Kidney epithelial cell (primary cell): Measurements from ENCODE around the gene CX3CL1. TPM values are rescaled to one million over a fixed set of nuclear protein-coding genes. Genes with fewer than 3 reads are reported as not detected.

Source experiments
- DNase-seq: peaks from one replicate; pipeline ENCODE4 v3.0.0-alpha.2; 2010; ENCODE audit warnings: low read depth
- H3K27me3 ChIP-seq: 2 replicates; pipeline ENCODE4 v1.6.0; 2011; ENCODE audit warnings: low read length; ENCODE audit not compliant: control insufficient read depth, insufficient read depth
- H3K36me3 ChIP-seq: 2 replicates; pipeline ENCODE4 v1.5.1; 2011; ENCODE audit warnings: low read length; ENCODE audit not compliant: control insufficient read depth, insufficient read depth
- H3K4me3 ChIP-seq: 2 replicates; pipeline ENCODE4 v1.5.1; 2011; ENCODE audit warnings: low read depth, mild to moderate bottlenecking, control low read depth, low read length
- total RNA-seq: library from RNA; depleted of rRNA; stranded (reverse); fragments of >200 nt; gene quantifications from 2 replicates; pipeline ENCODE4 v1.2.3, GENCODE V29; 2015
- TF ChIP-seq, protein P1 (sequence below): IDR thresholded peaks from 2 replicates; pipeline ENCODE4 v1.5.1; 2011; ENCODE audit warnings: mild to moderate bottlenecking, moderate library complexity, low read length, control low read depth, inconsistent platforms; ENCODE audit not compliant: insufficient read depth, poor library complexity, severe bottlenecking

Gene CX3CL1
- total RNA-seq, 1 donor from 2014 or later, result 24.8 TPM

DNA sequence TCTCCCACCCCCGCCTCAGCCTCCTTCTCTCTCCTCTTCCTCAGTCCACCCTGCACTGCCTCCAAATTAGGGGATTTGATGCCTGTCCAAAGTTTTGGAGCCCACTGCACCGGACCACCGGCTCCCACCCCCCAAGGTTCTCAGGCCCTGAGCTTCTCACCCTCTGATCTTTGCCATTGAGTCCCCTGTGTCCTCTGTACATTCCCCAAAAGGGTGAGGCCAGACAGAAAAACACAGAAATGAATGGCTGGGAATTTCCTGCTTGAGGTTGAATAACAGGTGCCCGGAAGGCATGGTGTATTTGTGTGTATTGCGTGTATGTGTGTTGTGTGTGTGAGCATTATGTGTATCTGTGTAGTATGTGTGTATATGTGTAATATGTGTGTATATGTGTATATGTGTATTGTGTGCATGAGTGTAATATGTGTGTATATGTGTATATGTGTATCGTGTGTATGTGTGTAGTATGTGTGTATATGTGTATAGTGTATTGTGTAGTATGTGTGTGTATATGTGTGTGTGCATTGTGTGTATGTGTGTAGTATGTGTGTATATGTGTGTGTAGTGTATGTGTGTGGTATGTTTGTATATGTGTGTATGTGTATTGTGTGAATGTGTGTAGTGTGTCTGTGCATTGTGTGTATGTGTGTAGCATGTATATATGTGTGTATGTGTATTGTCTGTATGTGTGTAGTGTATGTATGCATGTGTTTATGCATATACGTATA, 16.2 kb downstream of the CX3CL1 start:
- Histone ChIP-seq H3K36me3 (no peaks in the 10 kb centered on the region), H3K27me3 (no peaks in the 10 kb centered on the region), H3K4me3 (no peak overlapping the region)
- TF ChIP-seq, protein P1, sequence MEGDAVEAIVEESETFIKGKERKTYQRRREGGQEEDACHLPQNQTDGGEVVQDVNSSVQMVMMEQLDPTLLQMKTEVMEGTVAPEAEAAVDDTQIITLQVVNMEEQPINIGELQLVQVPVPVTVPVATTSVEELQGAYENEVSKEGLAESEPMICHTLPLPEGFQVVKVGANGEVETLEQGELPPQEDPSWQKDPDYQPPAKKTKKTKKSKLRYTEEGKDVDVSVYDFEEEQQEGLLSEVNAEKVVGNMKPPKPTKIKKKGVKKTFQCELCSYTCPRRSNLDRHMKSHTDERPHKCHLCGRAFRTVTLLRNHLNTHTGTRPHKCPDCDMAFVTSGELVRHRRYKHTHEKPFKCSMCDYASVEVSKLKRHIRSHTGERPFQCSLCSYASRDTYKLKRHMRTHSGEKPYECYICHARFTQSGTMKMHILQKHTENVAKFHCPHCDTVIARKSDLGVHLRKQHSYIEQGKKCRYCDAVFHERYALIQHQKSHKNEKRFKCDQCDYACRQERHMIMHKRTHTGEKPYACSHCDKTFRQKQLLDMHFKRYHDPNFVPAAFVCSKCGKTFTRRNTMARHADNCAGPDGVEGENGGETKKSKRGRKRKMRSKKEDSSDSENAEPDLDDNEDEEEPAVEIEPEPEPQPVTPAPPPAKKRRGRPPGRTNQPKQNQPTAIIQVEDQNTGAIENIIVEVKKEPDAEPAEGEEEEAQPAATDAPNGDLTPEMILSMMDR, result no peak
- no peak for DNase-seq

DNA sequence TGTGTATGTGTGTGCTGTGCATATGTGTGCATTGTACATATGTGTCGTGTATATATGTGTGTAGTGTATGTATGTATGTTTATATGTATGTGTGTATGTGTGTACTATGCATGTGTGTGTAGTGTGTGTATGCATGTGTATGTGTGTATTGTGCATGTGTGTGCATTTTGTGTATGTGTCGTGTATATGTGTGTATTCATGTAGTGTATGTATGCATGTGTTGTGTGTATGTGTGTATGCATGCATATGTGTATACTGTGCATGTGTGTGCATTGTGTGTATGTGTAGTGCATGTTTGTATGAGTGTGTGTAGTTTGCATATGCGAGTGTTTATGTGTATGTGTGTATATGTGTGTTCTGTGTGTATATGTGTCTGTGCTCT, 16.8 kb downstream of the CX3CL1 start:
- DNase-seq, result no peak
- H3K27me3 ChIP-seq, result no peaks in the 10 kb centered on the region
- H3K4me3 ChIP-seq, result no peak overlapping the region
- no peaks in the 10 kb centered on the region for H3K36me3 ChIP-seq
- TF ChIP-seq, protein P1, result no peak

DNA sequence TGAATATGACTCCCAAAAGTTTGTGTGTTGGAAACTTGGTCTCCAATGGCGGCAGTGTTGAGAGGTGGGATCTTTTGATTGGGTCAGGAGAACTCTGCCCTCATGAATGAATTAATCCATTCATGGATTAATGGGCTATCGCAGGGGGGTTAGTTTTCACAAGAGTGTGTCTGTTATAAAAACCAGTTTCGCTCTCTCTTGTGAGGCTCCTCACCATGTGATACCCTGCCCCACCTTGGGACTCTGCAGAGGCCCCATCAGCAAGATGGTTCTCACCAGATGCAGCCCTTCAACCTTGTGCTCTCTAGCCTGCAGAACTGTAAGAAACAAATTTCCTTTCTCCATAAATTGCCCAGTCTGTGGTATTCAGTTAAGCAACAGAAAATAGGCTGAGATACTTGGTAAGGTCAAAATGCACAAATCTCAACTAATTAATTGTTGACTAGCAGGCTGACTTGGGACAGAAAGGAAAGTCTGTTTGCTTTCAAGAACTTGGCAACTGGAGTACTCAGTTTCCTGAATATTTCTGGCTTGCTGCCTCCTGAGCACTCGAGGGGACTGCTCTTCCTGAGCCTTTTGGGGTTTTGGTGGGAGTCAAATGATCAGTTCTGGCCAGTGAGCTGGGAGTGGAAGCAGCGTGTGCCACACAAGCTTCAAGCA, 18.5 kb downstream of the CX3CL1 start:
- peaks cover 2% of the 10 kb centered on the region for H3K27me3 ChIP-seq
- H3K4me3 ChIP-seq, result no peak overlapping the region
- no peaks in the 10 kb centered on the region for H3K36me3 ChIP-seq
- TF ChIP-seq, protein P1, result no peak
- DNase-seq, result no peak

DNA sequence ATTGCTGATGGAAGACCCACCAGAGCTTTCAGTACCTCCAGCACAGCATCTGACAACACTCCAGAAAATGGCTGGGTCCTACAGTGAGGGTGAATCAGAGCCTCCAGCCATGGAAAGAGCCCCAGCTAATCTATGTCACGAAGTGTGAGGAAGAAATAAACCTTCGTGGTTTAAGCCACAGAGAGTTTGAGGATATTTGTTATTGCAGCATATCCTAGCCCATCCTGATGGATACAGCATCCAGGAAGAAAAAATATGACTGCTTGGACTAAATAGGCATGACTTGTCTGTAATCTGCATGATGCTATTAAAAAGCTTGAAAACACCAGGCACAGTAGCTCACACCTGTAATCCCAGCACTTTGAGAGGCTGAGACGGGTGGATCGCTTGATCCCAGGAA, 19.0 kb downstream of the CX3CL1 start:
- TF ChIP-seq, protein P1, result no peak
- Histone ChIP-seq H3K36me3 (no peaks in the 10 kb centered on the region), H3K27me3 (peaks cover 2% of the 10 kb centered on the region), H3K4me3 (no peak overlapping the region)
- DNase-seq, result no peak

DNA sequence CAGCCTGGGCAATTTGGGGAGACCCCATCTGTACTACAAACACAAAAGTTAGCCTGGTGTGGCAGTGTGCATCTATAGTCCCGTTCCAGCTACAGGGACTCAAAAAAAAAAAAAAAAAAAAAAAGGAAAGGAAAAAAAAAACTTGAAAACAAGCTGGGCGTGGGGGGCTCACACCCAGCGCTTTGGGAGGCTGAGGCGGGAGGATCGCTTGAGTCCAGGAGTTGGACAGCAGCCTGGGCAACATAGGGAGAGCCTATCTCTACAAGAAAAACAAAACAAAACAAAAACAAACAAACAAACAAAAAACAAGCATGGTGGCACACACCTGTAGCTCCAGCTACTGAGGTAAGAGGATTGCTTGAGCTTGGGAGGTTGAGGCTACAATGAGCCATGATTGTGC, 19.4 kb downstream of the CX3CL1 start:
- TF ChIP-seq, protein P1, result no peak
- Histone ChIP-seq H3K36me3 (no peaks in the 10 kb centered on the region), H3K27me3 (peaks cover 2% of the 10 kb centered on the region), H3K4me3 (no peak overlapping the region)
- no peak for DNase-seq
